Breast epithelium (tissue), 3 donors: ENCODE measurements around the gene LDHD.

Source experiments
- CTCF ChIP-seq, 3 donors: fragments of 450-650 bp; IDR thresholded peaks; one replicate each; pipeline ENCODE4 v1.5.1; 2016 to 2017; ENCODE audit warnings: antibody characterized with exemption in 3 of 3, mild to moderate bottlenecking in 3 of 3, moderate library complexity in 3 of 3
- POLR2A ChIP-seq: fragments of 450-650 bp; IDR thresholded peaks from one replicate; pipeline ENCODE4 v1.6.1; 2016; ENCODE audit warnings: antibody characterized with exemption, mild to moderate bottlenecking, moderate library complexity
- POLR2AphosphoS5 ChIP-seq, 3 donors: sonication (generic); formaldehyde crosslinking; IDR thresholded peaks; one replicate each; pipeline ENCODE4 v1.6.1; 2017; ENCODE audit warnings: antibody characterized with exemption in 3 of 3

GRCh38 chr16:75116081-75116910, at the start of gene LDHD:
- no peak for TF ChIP-seq CTCF (IDR thresholded peaks at IDR 0.05)
- TF ChIP-seq POLR2A: no peak
- TF ChIP-seq POLR2AphosphoS5 (IDR thresholded peaks at IDR 0.05): peak in 2 of 3 donors; percentile 27 to 51
